ENCODE measurements around the gene LLCFC1. TPM values are rescaled to one million over a fixed set of nuclear protein-coding genes. Genes with fewer than 3 reads are reported as not detected.

LLCFC1 gene
- total RNA-seq, 1 donor from 2014 or later = not detected

- H3K4me3 Mint-ChIP-seq = no peak overlapping the region
- no peak for TF ChIP-seq CTCF (IDR thresholded peaks at IDR 0.05; ENCODE audit: unreplicated experiment)
- H3K27ac Mint-ChIP-seq = no peak overlapping the region
- no peaks in the 10 kb centered on the region for H3K27me3 Mint-ChIP-seq (ENCODE audit: low read depth)
- no peaks in the 10 kb centered on the region for H3K36me3 Mint-ChIP-seq
- H3K4me1 Mint-ChIP-seq = peaks cover 7% of the 10 kb centered on the region
- DNase-seq (ENCODE audit: low spot score in 2 of 2, unreplicated experiment in 2 of 2) = no peak
- no peaks in the 10 kb centered on the region for H3K9me3 Mint-ChIP-seq
Observed at GRCh38 chr7:142927949-142928348, 11.3 kb upstream of the LLCFC1 start.

GRCh38 chr7:142930126-142930730, 9.1 kb upstream of the LLCFC1 start:
- no peak overlapping the region for H3K27ac Mint-ChIP-seq
- no peak overlapping the region for H3K4me3 Mint-ChIP-seq
- H3K36me3 Mint-ChIP-seq = no peaks in the 10 kb centered on the region
- no peak for DNase-seq (ENCODE audit: low spot score in 2 of 2, unreplicated experiment in 2 of 2)
- no peaks in the 10 kb centered on the region for H3K27me3 Mint-ChIP-seq (ENCODE audit: low read depth)
- H3K9me3 Mint-ChIP-seq = no peaks in the 10 kb centered on the region
- no peak for TF ChIP-seq CTCF (IDR thresholded peaks at IDR 0.05; ENCODE audit: unreplicated experiment)
- H3K4me1 Mint-ChIP-seq = no peaks in the 10 kb centered on the region

- Mint-ChIP-seq H3K9me3 (no peaks in the 10 kb centered on the region), H3K36me3 (no peaks in the 10 kb centered on the region), H3K27ac (no peak overlapping the region), H3K4me1 (no peaks in the 10 kb centered on the region), H3K4me3 (no peak overlapping the region), H3K27me3 (ENCODE audit: low read depth) (no peaks in the 10 kb centered on the region)
- DNase-seq (ENCODE audit: low spot score in 2 of 2, unreplicated experiment in 2 of 2) = no peak
- no peak for TF ChIP-seq CTCF (IDR thresholded peaks at IDR 0.05; ENCODE audit: unreplicated experiment)
Observed at GRCh38 chr7:142932386-142933091, 6.7 kb upstream of the LLCFC1 start.

- Mint-ChIP-seq H3K9me3 (no peaks in the 10 kb centered on the region), H3K4me3 (no peak overlapping the region), H3K4me1 (no peaks in the 10 kb centered on the region), H3K27ac (no peak overlapping the region), H3K36me3 (no peaks in the 10 kb centered on the region), H3K27me3 (ENCODE audit: low read depth) (no peaks in the 10 kb centered on the region)
- DNase-seq (ENCODE audit: low spot score in 2 of 2, unreplicated experiment in 2 of 2) = no peak
- TF ChIP-seq CTCF (IDR thresholded peaks at IDR 0.05; ENCODE audit: unreplicated experiment) = no peak
Observed at GRCh38 chr7:142933092-142933475, 6.2 kb upstream of the LLCFC1 start.

- Mint-ChIP-seq H3K4me1 (no peaks in the 10 kb centered on the region), H3K27me3 (ENCODE audit: low read depth) (no peaks in the 10 kb centered on the region), H3K36me3 (no peaks in the 10 kb centered on the region), H3K4me3 (no peak within 1 kb of the TSS), H3K27ac (no peak within 1 kb of the TSS), H3K9me3 (no peaks in the 10 kb centered on the region)
- no peak for TF ChIP-seq CTCF (IDR thresholded peaks at IDR 0.05; ENCODE audit: unreplicated experiment)
- DNase-seq (ENCODE audit: low spot score in 2 of 2, unreplicated experiment in 2 of 2) = no peak
Observed at GRCh38 chr7:142933624-142934023, 5.7 kb upstream of the LLCFC1 start, which contains the start of gene TRPV5. TSS of gene TRPV5 (minus strand) at chr7:142933746. CDS start at chr7:142933459, 287 bp downstream.

Measured in mesothelial cell of epicardium (in vitro differentiated cells).